Caco-2 (cell line): ENCODE data around the gene CREB5. TPM values are rescaled to one million over a fixed set of nuclear protein-coding genes. Genes with fewer than 3 reads are reported as not detected.

ENCODE experiments used
- BruUV-seq: library from RNA; stranded (reverse); fragments of 400-500 nt; replicated peaks from 2 replicates; lab custom pipeline; 2021; lab: Mats Ljungman, UMichigan
- CTCF ChIA-PET: fragments of 300-600 bp; sonication (Branson Sonifier 250); formaldehyde crosslinking; loops from one replicate; lab custom pipeline; 2022; ENCODE audit warnings: antibody characterized with exemption; lab: Charles Lee
- POLR2A ChIA-PET: fragments of 300-600 bp; sonication (Branson Sonifier 250); formaldehyde crosslinking; loops from one replicate; lab custom pipeline; 2022; ENCODE audit warnings: antibody characterized with exemption; lab: Charles Lee
- DNase-seq, 2 experiments: peaks; one replicate each; pipeline versions ENCODE4 v3.0.0 to v3.0.0-alpha.2; 2020 to 2022
- H3K27me3 ChIP-seq: replicated peaks from 2 replicates; pipeline ENCODE4 v1.6.0; 2011; ENCODE audit warnings: low read length; ENCODE audit not compliant: control insufficient read depth, insufficient read depth
- H3K36me3 ChIP-seq: 2 replicates; pipeline ENCODE4 v1.5.1; 2011; ENCODE audit warnings: low read length; ENCODE audit not compliant: control insufficient read depth, insufficient read depth
- H3K4me1 ChIP-seq: fragments of 250-450 bp; sonication (Bioruptor Pico); 2 replicates; pipeline ENCODE4 v1.5.1; 2020; ENCODE audit warnings: mild to moderate bottlenecking
- H3K4me3 ChIP-seq: 2 replicates; pipeline ENCODE4 v1.5.1; 2011; ENCODE audit warnings: low read depth, mild to moderate bottlenecking, control low read depth, low read length
- H3K9me3 ChIP-seq: fragments of 250-450 bp; sonication (Bioruptor Pico); 2 replicates; pipeline ENCODE4 v1.5.1; 2020; ENCODE audit warnings: mild to moderate bottlenecking, moderate library complexity
- H3K27ac Mint-ChIP-seq: one replicate; pipeline ENCODE4 v1.8.0; 2022; ENCODE audit warnings: mixed read lengths; ENCODE audit not compliant: unreplicated experiment
- H3K27me3 Mint-ChIP-seq: one replicate; pipeline ENCODE4 v1.8.0; 2022; ENCODE audit warnings: mixed read lengths; ENCODE audit not compliant: insufficient read depth, unreplicated experiment
- H3K36me3 Mint-ChIP-seq: one replicate; pipeline ENCODE4 v1.8.0; 2022; ENCODE audit warnings: mild to moderate bottlenecking, mixed read lengths; ENCODE audit not compliant: insufficient read depth, unreplicated experiment
- H3K4me1 Mint-ChIP-seq: one replicate; pipeline ENCODE4 v1.8.0; 2022; ENCODE audit warnings: low read depth, mixed read lengths; ENCODE audit not compliant: unreplicated experiment
- H3K4me3 Mint-ChIP-seq: one replicate; pipeline ENCODE4 v1.8.0; 2022; ENCODE audit warnings: mild to moderate bottlenecking, moderate library complexity, mixed read lengths; ENCODE audit not compliant: unreplicated experiment
- H3K9me3 Mint-ChIP-seq: one replicate; pipeline ENCODE4 v1.8.0; 2022; ENCODE audit warnings: mixed read lengths; ENCODE audit not compliant: unreplicated experiment
- CTCF ChIP-seq, 2 experiments: fragments of 200-600 bp in 1 of 2; IDR thresholded peaks; 1 replicate in 1 of 2; 2 replicates in 1 of 2; pipeline versions ENCODE4 v1.5.1 to v1.8.0; 2011 to 2022; ENCODE audit warnings: antibody characterized with exemption in 1 of 2, control low read depth in 1 of 2, inconsistent platforms in 1 of 2, low read depth in 1 of 2, low read length in 1 of 2, mild to moderate bottlenecking in 1 of 2, moderate library complexity in 1 of 2; ENCODE audit not compliant: insufficient read depth in 1 of 2, severe bottlenecking in 1 of 2, unreplicated experiment in 1 of 2
- intact Hi-C: fragments of 100-400 bp; cut with micrococcal nuclease; formaldehyde crosslinking; loops from one replicate; pipeline ENCODE4 v1.10.0; 2022; ENCODE audit not compliant: unreplicated experiment
- total RNA-seq: library from RNA; stranded (reverse); gene quantifications from 2 replicates; pipeline ENCODE4 v1.2.3, GENCODE V29; 2022

Gene CREB5
- total RNA-seq, 1 experiment from 2014 or later, result 9.1 TPM

GRCh38 chr7:28641752-28642545 lies 229.6 kb downstream of the CREB5 start:
- POLR2A ChIA-PET, result no interaction called here
- intact Hi-C loops, result no loop called here
- Mint-ChIP-seq H3K4me3 (no peak overlapping the region), H3K36me3 (no peaks in the 10 kb centered on the region), H3K4me1 (peaks cover 19% of the 10 kb centered on the region), H3K27me3 (no peaks in the 10 kb centered on the region), H3K27ac (no peak overlapping the region), H3K9me3 (no peaks in the 10 kb centered on the region)
- Histone ChIP-seq H3K36me3 (no peaks in the 10 kb centered on the region), H3K27me3 (no peaks in the 10 kb centered on the region), H3K4me3 (no peak overlapping the region), H3K4me1 (peaks cover 45% of the 10 kb centered on the region), H3K9me3 (no peaks in the 10 kb centered on the region)
- CTCF ChIA-PET, result no interaction called here
- no peak for TF ChIP-seq CTCF (IDR thresholded peaks at IDR 0.05; ENCODE audit: insufficient read depth in 1 of 2, low read depth in 1 of 2, low read length in 1 of 2, severe bottlenecking in 1 of 2, unreplicated experiment in 1 of 2)
- no TSS peak for BruUV-seq
- no peak for DNase-seq

GRCh38 chr7:28643188-28643569 lies 230.9 kb downstream of the CREB5 start:
- Histone ChIP-seq H3K27me3 (no peaks in the 10 kb centered on the region), H3K36me3 (no peaks in the 10 kb centered on the region), H3K4me3 (no peak overlapping the region), H3K4me1 (peaks cover 45% of the 10 kb centered on the region), H3K9me3 (no peaks in the 10 kb centered on the region)
- Mint-ChIP-seq H3K36me3 (no peaks in the 10 kb centered on the region), H3K27ac (peak overlapping the region; percentile 91), H3K27me3 (no peaks in the 10 kb centered on the region), H3K4me3 (no peak overlapping the region), H3K4me1 (peaks cover 19% of the 10 kb centered on the region), H3K9me3 (no peaks in the 10 kb centered on the region)
- ChIA-PET CTCF (interaction anchor here (0.8 kb wide), 1 partner anchor 231 kb away, joined by 3 read pairs; the partner anchor contains the start of gene CREB5), POLR2A (no interaction called here)
- DNase-seq, result peak; percentile 62 to 66
- BruUV-seq, result no TSS peak
- intact Hi-C loops, result no loop called here
- no peak for TF ChIP-seq CTCF (IDR thresholded peaks at IDR 0.05; ENCODE audit: insufficient read depth in 1 of 2, low read depth in 1 of 2, low read length in 1 of 2, severe bottlenecking in 1 of 2, unreplicated experiment in 1 of 2)

GRCh38 chr7:28643584-28644340 lies 231.4 kb downstream of the CREB5 start:
- ChIA-PET CTCF (interaction anchor here (0.8 kb wide), 1 partner anchor 231 kb away, joined by 3 read pairs; the partner anchor contains the start of gene CREB5), POLR2A (interaction anchor here (0.6 kb wide), 1 partner anchor 22 kb away, joined by 4 read pairs; no protein-coding TSS in a partner anchor)
- Histone ChIP-seq H3K36me3 (no peaks in the 10 kb centered on the region), H3K4me3 (no peak overlapping the region), H3K4me1 (peaks cover 42% of the 10 kb centered on the region), H3K9me3 (no peaks in the 10 kb centered on the region), H3K27me3 (no peaks in the 10 kb centered on the region)
- no peak for TF ChIP-seq CTCF (IDR thresholded peaks at IDR 0.05; ENCODE audit: insufficient read depth in 1 of 2, low read depth in 1 of 2, low read length in 1 of 2, severe bottlenecking in 1 of 2, unreplicated experiment in 1 of 2)
- peaks cover 19% of the 10 kb centered on the region for H3K4me1 Mint-ChIP-seq
- peak overlapping the region; percentile 91 for H3K27ac Mint-ChIP-seq
- intact Hi-C loops, result no loop called here
- BruUV-seq, result no TSS peak
- no peak overlapping the region for H3K4me3 Mint-ChIP-seq
- peak; percentile 41 to 65 for DNase-seq
- H3K27me3 Mint-ChIP-seq, result no peaks in the 10 kb centered on the region
- no peaks in the 10 kb centered on the region for H3K36me3 Mint-ChIP-seq
- H3K9me3 Mint-ChIP-seq, result no peaks in the 10 kb centered on the region
